H9 (cell line): ENCODE measurements around the gene CMSS1. TPM values are rescaled to one million over a fixed set of nuclear protein-coding genes. Genes with fewer than 3 reads are reported as not detected.

ENCODE experiments used
- DNase-seq: peaks from one replicate; pipeline ENCODE4 v3.0.0-alpha.2; 2017
- H2AFZ ChIP-seq: one replicate; pipeline ENCODE4 v1.6.1; 2013; ENCODE audit warnings: mild to moderate bottlenecking, low read length, control low read depth, moderate library complexity
- H2AK5ac ChIP-seq: 2 replicates; pipeline ENCODE4 v1.6.1; 2013; ENCODE audit warnings: low read length, control low read depth, mixed read lengths; ENCODE audit not compliant: insufficient read length
- H2BK120ac ChIP-seq: one replicate; pipeline ENCODE4 v1.6.1; 2013; ENCODE audit warnings: low read depth, mild to moderate bottlenecking, low read length, control low read depth, inconsistent platforms; ENCODE audit not compliant: poor library complexity, severe bottlenecking
- H2BK12ac ChIP-seq: 2 replicates; pipeline ENCODE4 v1.6.1; 2013; ENCODE audit warnings: low read length, control low read depth, mixed read lengths, low read depth; ENCODE audit not compliant: insufficient read length
- H2BK15ac ChIP-seq: 2 replicates; pipeline ENCODE4 v1.6.1; 2013; ENCODE audit warnings: low read depth, low read length, control low read depth
- H2BK20ac ChIP-seq: one replicate; pipeline ENCODE4 v1.6.1; 2013; ENCODE audit warnings: low read depth, mild to moderate bottlenecking, low read length, control low read depth, inconsistent platforms; ENCODE audit not compliant: poor library complexity, severe bottlenecking
- H2BK5ac ChIP-seq: 2 replicates; pipeline ENCODE4 v1.6.1; 2013; ENCODE audit warnings: low read length, control low read depth, mixed read lengths; ENCODE audit not compliant: insufficient read length
- H3K14ac ChIP-seq: 2 replicates; pipeline ENCODE4 v1.6.1; 2013; ENCODE audit warnings: low read length, control low read depth; ENCODE audit not compliant: insufficient read depth
- H3K18ac ChIP-seq: 2 replicates; pipeline ENCODE4 v1.6.1; 2013; ENCODE audit warnings: low read depth, mild to moderate bottlenecking, mixed read lengths, low read length, control low read depth; ENCODE audit not compliant: insufficient read length
- H3K23ac ChIP-seq: 2 replicates; pipeline ENCODE4 v1.6.1; 2013; ENCODE audit warnings: low read length, control low read depth, mixed read lengths, low read depth; ENCODE audit not compliant: insufficient read length
- H3K23me2 ChIP-seq: 2 replicates; pipeline ENCODE4 v1.6.1; 2013; ENCODE audit warnings: low read depth, mild to moderate bottlenecking, mixed read lengths, low read length, control low read depth; ENCODE audit not compliant: insufficient read length, poor library complexity, severe bottlenecking
- H3K27ac ChIP-seq: 2 replicates; pipeline ENCODE4 v1.5.1; 2013; ENCODE audit warnings: low read length, control low read depth, mixed read lengths, low read depth; ENCODE audit not compliant: insufficient read length
- H3K27me3 ChIP-seq: 2 replicates; pipeline ENCODE4 v1.6.1; 2013; ENCODE audit warnings: low read length, control low read depth, inconsistent platforms; ENCODE audit not compliant: insufficient read depth
- H3K4ac ChIP-seq: 2 replicates; pipeline ENCODE4 v1.6.1; 2013; ENCODE audit warnings: low read depth, mild to moderate bottlenecking, control low read depth, inconsistent platforms, low read length, moderate library complexity
- H3K4me1 ChIP-seq: 2 replicates; pipeline ENCODE4 v1.6.1; 2013; ENCODE audit warnings: low read length, control low read depth, inconsistent platforms; ENCODE audit not compliant: insufficient read depth
- H3K4me2 ChIP-seq: 2 replicates; pipeline ENCODE4 v1.6.1; 2013; ENCODE audit warnings: low read length, control low read depth, mixed read lengths; ENCODE audit not compliant: insufficient read length, insufficient read depth
- H3K56ac ChIP-seq: 2 replicates; pipeline ENCODE4 v1.6.1; 2013; ENCODE audit warnings: low read depth, mild to moderate bottlenecking, mixed read lengths, low read length, control low read depth; ENCODE audit not compliant: insufficient read length
- H3K79me1 ChIP-seq: 2 replicates; pipeline ENCODE4 v1.6.1; 2013; ENCODE audit warnings: low read depth, mild to moderate bottlenecking, moderate library complexity, low read length, control low read depth, inconsistent platforms; ENCODE audit not compliant: insufficient read depth, poor library complexity, severe bottlenecking
- H3K79me2 ChIP-seq: 2 replicates; pipeline ENCODE4 v1.6.1; 2013; ENCODE audit warnings: low read length, control low read depth, inconsistent platforms; ENCODE audit not compliant: insufficient read depth
- H3K9ac ChIP-seq: 2 replicates; pipeline ENCODE4 v1.6.1; 2013; ENCODE audit warnings: low read length, control low read depth, mixed read lengths; ENCODE audit not compliant: insufficient read length; ENCODE audit errors: extremely low read depth
- H3K9me3 ChIP-seq: one replicate; pipeline ENCODE4 v1.6.1; 2013; ENCODE audit warnings: low read depth, low read length, inconsistent platforms; ENCODE audit not compliant: control insufficient read depth
- H3T11ph ChIP-seq: one replicate; pipeline ENCODE4 v1.6.1; 2013; ENCODE audit warnings: mild to moderate bottlenecking, low read length, control low read depth, inconsistent platforms
- H4K20me1 ChIP-seq: one replicate; pipeline ENCODE4 v1.6.1; 2013; ENCODE audit not compliant: control insufficient read depth, insufficient read length, insufficient read depth
- H4K5ac ChIP-seq: 2 replicates; pipeline ENCODE4 v1.6.1; 2013; ENCODE audit warnings: low read depth, mild to moderate bottlenecking, mixed read lengths, low read length, control low read depth; ENCODE audit not compliant: insufficient read length
- H4K8ac ChIP-seq: replicated peaks from 2 replicates; pipeline ENCODE4 v1.6.1; 2013; ENCODE audit warnings: low read length, control low read depth, mixed read lengths, low read depth; ENCODE audit not compliant: insufficient read length
- H4K91ac ChIP-seq: 2 replicates; pipeline ENCODE4 v1.6.1; 2013; ENCODE audit warnings: low read depth, mild to moderate bottlenecking, moderate library complexity, mixed read lengths, low read length, control low read depth; ENCODE audit not compliant: insufficient read length
- H3K27ac Mint-ChIP-seq, 3 experiments: 2 replicates in 2 of 3; 3 replicates in 1 of 3; pipeline ENCODE4 v1.8.0; 2020 to 2021; ENCODE audit warnings: mixed read lengths in 3 of 3, mild to moderate bottlenecking in 1 of 3, moderate library complexity in 1 of 3
- H3K27me3 Mint-ChIP-seq: 2 replicates; pipeline ENCODE4 v1.8.0; 2021; ENCODE audit warnings: low read depth, mild to moderate bottlenecking, moderate library complexity, mixed read lengths
- H3K36me3 Mint-ChIP-seq, 3 experiments: 2 replicates in 2 of 3; 3 replicates in 1 of 3; pipeline ENCODE4 v1.8.0; 2020 to 2021; ENCODE audit warnings: low read depth in 3 of 3, mixed read lengths in 3 of 3; ENCODE audit not compliant: insufficient read depth in 1 of 3
- H3K4me1 Mint-ChIP-seq, 2 experiments: 2 replicates each; pipeline ENCODE4 v1.8.0; 2020; ENCODE audit warnings: mixed read lengths in 2 of 2
- H3K4me3 Mint-ChIP-seq, 2 experiments: 2 replicates in 1 of 2; 3 replicates in 1 of 2; pipeline ENCODE4 v1.8.0; 2020 to 2021; ENCODE audit warnings: mild to moderate bottlenecking in 2 of 2, mixed read lengths in 2 of 2, moderate library complexity in 1 of 2
- H3K9me3 Mint-ChIP-seq, 2 experiments: 2 replicates in 1 of 2; 3 replicates in 1 of 2; pipeline ENCODE4 v1.8.0; 2020; ENCODE audit warnings: mild to moderate bottlenecking in 2 of 2, mixed read lengths in 2 of 2, moderate library complexity in 1 of 2
- CTCF ChIP-seq: fragments of 200-600 bp; sonication (generic); conservative IDR thresholded peaks from 3 replicates; pipeline ENCODE4 v1.8.0; 2021; ENCODE audit warnings: antibody characterized with exemption, mild to moderate bottlenecking
- WGBS: extraction: QIAGEN DNeasy Blood & Tissue Kit; methylation state at CpG from one replicate; pipeline ENCODE4 v1.1.7; 2013; ENCODE audit warnings: missing lambda C conversion rate, low lambda C conversion rate, mixed read lengths; ENCODE audit not compliant: insufficient read length; ENCODE audit errors: extremely low coverage; 5-methylcytosine and 5-hydroxymethylcytosine counted together
- total RNA-seq: library from RNA; stranded (reverse); gene quantifications from 2 replicates; pipeline ENCODE4 v1.2.1, GENCODE V29; 2021

Gene CMSS1
- total RNA-seq, 1 experiment from 2014 or later, result 61.8 TPM

- H3K23me2 ChIP-seq, result no peaks in the 10 kb centered on the region
- Mint-ChIP-seq H3K36me3 (peaks cover 1 to 10% (median 5%) of the 10 kb centered on the region in 3 experiments; a peak in 6 of 7 replicates), H3K9me3 (peaks cover 8 to 11% of the 10 kb centered on the region in 2 experiments), H3K4me3 (no peak overlapping the region), H3K27ac (no peak overlapping the region), H3K27me3 (peaks cover 10% of the 10 kb centered on the region), H3K4me1 (peaks cover 28 to 34% of the 10 kb centered on the region in 2 experiments)
- no peak overlapping the region for H3K23ac ChIP-seq
- H2BK20ac ChIP-seq, result no peak overlapping the region
- no peak overlapping the region for H2BK15ac ChIP-seq
- no peak overlapping the region for H3K56ac ChIP-seq
- WGBS, result no CpG with 5 or more reads among the region's 5 CpGs
- no peak overlapping the region for H2AK5ac ChIP-seq
- H4K8ac ChIP-seq, result no peak overlapping the region
- no peak overlapping the region for H2BK12ac ChIP-seq
- no peaks in the 10 kb centered on the region for H3K27me3 ChIP-seq
- H2AFZ ChIP-seq, result no peak overlapping the region
- no peak overlapping the region for H4K5ac ChIP-seq
- no peak overlapping the region for H3K18ac ChIP-seq
- H2BK5ac ChIP-seq, result no peak overlapping the region
- H3K79me2 ChIP-seq, result no peaks in the 10 kb centered on the region
- H3K9ac ChIP-seq, result no peak overlapping the region
- no peaks in the 10 kb centered on the region for H3K79me1 ChIP-seq
- DNase-seq, result no peak
- H3K4me1 ChIP-seq, result peaks cover 13% of the 10 kb centered on the region; the same call in 1 of the 2 replicates
- no peak overlapping the region for H3K4ac ChIP-seq
- no peak overlapping the region for H3T11ph ChIP-seq
- no peak overlapping the region for H3K27ac ChIP-seq
- H3K14ac ChIP-seq, result no peak overlapping the region
- H3K9me3 ChIP-seq, result no peaks in the 10 kb centered on the region
- TF ChIP-seq CTCF, result no peak
- no peak overlapping the region for H4K91ac ChIP-seq
- no peaks in the 10 kb centered on the region for H4K20me1 ChIP-seq
- H2BK120ac ChIP-seq, result no peak overlapping the region
- no peak overlapping the region for H3K4me2 ChIP-seq
Measured at GRCh38 chr3:100214574-100214964, 396.9 kb downstream of the CMSS1 start.
